GM23338 (cell line): Measurements from ENCODE around the gene VPS13A. TPM values are rescaled to one million over a fixed set of nuclear protein-coding genes. Genes with fewer than 3 reads are reported as not detected.

Experiments used
- ATAC-seq: fragments of 200-7000 bp; cut with Tn5 transposase; 3 replicates; pipeline ENCODE4 v1.9.1; 2020
- DNase-seq: peaks from one replicate; pipeline ENCODE4 v3.0.0-alpha.2; 2015; ENCODE audit warnings: low spot score
- H2AFZ ChIP-seq: fragments of 200-600 bp; sonication (generic); 2 replicates; pipeline ENCODE4 v1.8.0; 2016; ENCODE audit warnings: antibody characterized with exemption, mild to moderate bottlenecking, moderate library complexity
- H3F3A ChIP-seq: fragments of 200-600 bp; sonication (generic); replicated peaks from 2 replicates; pipeline ENCODE4 v1.8.0; 2017; ENCODE audit warnings: antibody characterized with exemption, mixed run types, low read depth
- H3K27ac ChIP-seq: fragments of 200-600 bp; sonication (generic); 2 replicates; pipeline ENCODE4 v1.6.1; 2016; ENCODE audit warnings: low read depth
- H3K27me3 ChIP-seq: fragments of 200-600 bp; sonication (generic); 2 replicates; pipeline ENCODE4 v1.8.0; 2016; ENCODE audit warnings: mild to moderate bottlenecking, mixed run types, moderate library complexity; ENCODE audit not compliant: insufficient read depth
- H3K36me3 ChIP-seq: fragments of 200-600 bp; sonication (generic); 2 replicates; pipeline ENCODE4 v1.8.0; 2016; ENCODE audit warnings: mild to moderate bottlenecking; ENCODE audit not compliant: insufficient read depth
- H3K4me1 ChIP-seq: fragments of 200-600 bp; sonication (generic); 2 replicates; pipeline ENCODE4 v1.8.0; 2016; ENCODE audit warnings: mild to moderate bottlenecking, moderate library complexity; ENCODE audit not compliant: insufficient read depth
- H3K4me2 ChIP-seq: fragments of 200-600 bp; sonication (generic); 2 replicates; pipeline ENCODE4 v1.7.1; 2017; ENCODE audit warnings: mixed run types
- H3K4me3 ChIP-seq: fragments of 200-600 bp; sonication (generic); 2 replicates; pipeline ENCODE4 v1.6.1; 2016; ENCODE audit warnings: mixed run types
- H3K79me2 ChIP-seq: fragments of 200-600 bp; sonication (generic); replicated peaks from 2 replicates; pipeline ENCODE4 v1.8.0; 2017; ENCODE audit warnings: mild to moderate bottlenecking; ENCODE audit not compliant: insufficient read depth
- H3K9me2 ChIP-seq: fragments of 200-600 bp; sonication (generic); 2 replicates; pipeline ENCODE4 v1.8.0; 2017; ENCODE audit not compliant: insufficient read depth
- H4K20me1 ChIP-seq: fragments of 200-600 bp; sonication (generic); replicated peaks from 2 replicates; pipeline ENCODE4 v1.8.0; 2017; ENCODE audit warnings: mild to moderate bottlenecking; ENCODE audit not compliant: insufficient read depth
- H3K27ac Mint-ChIP-seq: 2 replicates; pipeline ENCODE4 v1.8.0; 2020; ENCODE audit warnings: inconsistent platforms, mild to moderate bottlenecking, moderate library complexity, mixed read lengths
- H3K27me3 Mint-ChIP-seq: 3 replicates; pipeline ENCODE4 v1.8.0; 2022; ENCODE audit warnings: low read depth, mild to moderate bottlenecking, moderate library complexity, mixed read lengths, inconsistent platforms; ENCODE audit not compliant: insufficient read depth, poor library complexity
- H3K36me3 Mint-ChIP-seq: 3 replicates; pipeline ENCODE4 v1.8.0; 2021; ENCODE audit warnings: low read depth, mild to moderate bottlenecking, inconsistent platforms, moderate library complexity, mixed read lengths
- H3K4me1 Mint-ChIP-seq: 3 replicates; pipeline ENCODE4 v1.8.0; 2020; ENCODE audit warnings: mild to moderate bottlenecking, inconsistent platforms, mixed read lengths
- H3K4me3 Mint-ChIP-seq: 3 replicates; pipeline ENCODE4 v1.8.0; 2021; ENCODE audit warnings: moderate library complexity, mild to moderate bottlenecking, inconsistent platforms, mixed read lengths
- H3K9me3 Mint-ChIP-seq: 3 replicates; pipeline ENCODE4 v1.8.0; 2020; ENCODE audit warnings: moderate library complexity, mild to moderate bottlenecking, inconsistent platforms, mixed read lengths
- CREB1 ChIP-seq: fragments of 250-450 bp; sonication (Bioruptor Pico); IDR thresholded peaks from 2 replicates; pipeline ENCODE4 v1.5.0; 2020; ENCODE audit warnings: low read depth, mild to moderate bottlenecking, moderate library complexity
- EZH2phosphoT487 ChIP-seq: fragments of 200-600 bp; sonication (generic); IDR thresholded peaks from one replicate; pipeline ENCODE4 v1.8.1; 2018; ENCODE audit warnings: antibody characterized with exemption; ENCODE audit not compliant: unreplicated experiment
- POLR2AphosphoS5 ChIP-seq: IDR thresholded peaks from 2 replicates; pipeline ENCODE4 v1.6.1; 2016; ENCODE audit warnings: antibody characterized with exemption, low read depth
- STAT1 ChIP-seq: IDR thresholded peaks from one replicate; pipeline ENCODE4 v1.6.1; 2016; ENCODE audit warnings: antibody characterized with exemption; ENCODE audit not compliant: unreplicated experiment
- polyA plus RNA-seq: library from polyadenylated mRNA; unstranded; fragments of >200 nt; fragmentation: Nextera tagmentation; extraction: Ambion mirVana; gene quantifications from 2 replicates; pipeline ENCODE4 v1.2.1, GENCODE V29; 2016
- total RNA-seq: library from RNA; depleted of rRNA; stranded (reverse); fragments of >200 nt; shearing (Covaris generic); gene quantifications from 2 replicates; pipeline ENCODE4 v1.2.3, GENCODE V29; 2014
- TF ChIP-seq, protein P1 (sequence below), 2 experiments: fragments of 200-600 bp in 1 of 2; sonication (generic) in 1 of 2; conservative IDR thresholded peaks; 2 replicates each; pipeline versions ENCODE4 v1.5.1 to v1.6.1; 2016 to 2017; ENCODE audit warnings: antibody characterized with exemption in 2 of 2, low read depth in 2 of 2, mild to moderate bottlenecking in 2 of 2, moderate library complexity in 1 of 2
- TF ChIP-seq, protein P2 (sequence below): fragments of 250-450 bp; sonication (Bioruptor Pico); IDR thresholded peaks from 2 replicates; pipeline ENCODE4 v1.5.0; 2020; ENCODE audit warnings: mild to moderate bottlenecking, moderate library complexity
- TF ChIP-seq, protein P3 (sequence below): IDR thresholded peaks from 2 replicates; pipeline ENCODE4 v1.6.1; 2016; ENCODE audit warnings: antibody characterized with exemption

Gene VPS13A
- total and polyA plus RNA-seq, 2 experiments from 2014 or later = 45.9 to 68.1 TPM

DNA sequence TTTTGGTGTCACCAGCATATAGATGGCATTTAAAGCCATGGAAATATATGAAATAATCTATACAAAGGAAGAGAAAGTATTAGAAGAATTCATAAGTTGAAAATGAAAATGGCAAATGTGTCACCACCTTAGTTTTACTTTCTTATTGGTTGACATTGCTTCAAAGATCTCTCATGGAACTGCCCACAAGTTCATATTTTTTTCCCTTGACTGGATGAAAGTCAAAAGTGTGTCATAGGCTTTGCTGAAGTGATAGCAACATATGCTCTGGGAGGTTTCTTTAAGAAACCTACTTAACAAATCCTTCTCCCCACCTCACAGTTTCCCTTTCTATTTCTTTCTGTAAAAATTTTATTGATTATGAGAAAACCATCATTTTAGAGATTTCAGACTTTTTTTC, 127.2 kb downstream of the VPS13A start:
- ATAC-seq (no peak), DNase-seq (no peak)
- no peaks in the 10 kb centered on the region for H3K27me3 Mint-ChIP-seq
- H3K36me3 Mint-ChIP-seq = peaks cover 5% of the 10 kb centered on the region; the same call in 2 of the 3 replicates
- H3K4me3 Mint-ChIP-seq = no peak overlapping the region
- no peak overlapping the region for H3K4me3 ChIP-seq
- H3K27ac Mint-ChIP-seq = no peak overlapping the region
- no peaks in the 10 kb centered on the region for H3K9me3 Mint-ChIP-seq
- H3K4me1 Mint-ChIP-seq = no peaks in the 10 kb centered on the region; the same call in 2 of the 3 replicates
- no peaks in the 10 kb centered on the region for H3K36me3 ChIP-seq
- no peaks in the 10 kb centered on the region for H3K4me1 ChIP-seq
- H3K27ac ChIP-seq = no peak overlapping the region
- H3K79me2 ChIP-seq = no peaks in the 10 kb centered on the region
- no peaks in the 10 kb centered on the region for H3F3A ChIP-seq
- no peaks in the 10 kb centered on the region for H3K9me2 ChIP-seq
- no peaks in the 10 kb centered on the region for H3K27me3 ChIP-seq
- TF ChIP-seq, protein P1, sequence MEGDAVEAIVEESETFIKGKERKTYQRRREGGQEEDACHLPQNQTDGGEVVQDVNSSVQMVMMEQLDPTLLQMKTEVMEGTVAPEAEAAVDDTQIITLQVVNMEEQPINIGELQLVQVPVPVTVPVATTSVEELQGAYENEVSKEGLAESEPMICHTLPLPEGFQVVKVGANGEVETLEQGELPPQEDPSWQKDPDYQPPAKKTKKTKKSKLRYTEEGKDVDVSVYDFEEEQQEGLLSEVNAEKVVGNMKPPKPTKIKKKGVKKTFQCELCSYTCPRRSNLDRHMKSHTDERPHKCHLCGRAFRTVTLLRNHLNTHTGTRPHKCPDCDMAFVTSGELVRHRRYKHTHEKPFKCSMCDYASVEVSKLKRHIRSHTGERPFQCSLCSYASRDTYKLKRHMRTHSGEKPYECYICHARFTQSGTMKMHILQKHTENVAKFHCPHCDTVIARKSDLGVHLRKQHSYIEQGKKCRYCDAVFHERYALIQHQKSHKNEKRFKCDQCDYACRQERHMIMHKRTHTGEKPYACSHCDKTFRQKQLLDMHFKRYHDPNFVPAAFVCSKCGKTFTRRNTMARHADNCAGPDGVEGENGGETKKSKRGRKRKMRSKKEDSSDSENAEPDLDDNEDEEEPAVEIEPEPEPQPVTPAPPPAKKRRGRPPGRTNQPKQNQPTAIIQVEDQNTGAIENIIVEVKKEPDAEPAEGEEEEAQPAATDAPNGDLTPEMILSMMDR (conservative IDR thresholded peaks at IDR 0.05; ENCODE audit: low read depth in 2 of 2) = no peak
- TF ChIP-seq, protein P2, sequence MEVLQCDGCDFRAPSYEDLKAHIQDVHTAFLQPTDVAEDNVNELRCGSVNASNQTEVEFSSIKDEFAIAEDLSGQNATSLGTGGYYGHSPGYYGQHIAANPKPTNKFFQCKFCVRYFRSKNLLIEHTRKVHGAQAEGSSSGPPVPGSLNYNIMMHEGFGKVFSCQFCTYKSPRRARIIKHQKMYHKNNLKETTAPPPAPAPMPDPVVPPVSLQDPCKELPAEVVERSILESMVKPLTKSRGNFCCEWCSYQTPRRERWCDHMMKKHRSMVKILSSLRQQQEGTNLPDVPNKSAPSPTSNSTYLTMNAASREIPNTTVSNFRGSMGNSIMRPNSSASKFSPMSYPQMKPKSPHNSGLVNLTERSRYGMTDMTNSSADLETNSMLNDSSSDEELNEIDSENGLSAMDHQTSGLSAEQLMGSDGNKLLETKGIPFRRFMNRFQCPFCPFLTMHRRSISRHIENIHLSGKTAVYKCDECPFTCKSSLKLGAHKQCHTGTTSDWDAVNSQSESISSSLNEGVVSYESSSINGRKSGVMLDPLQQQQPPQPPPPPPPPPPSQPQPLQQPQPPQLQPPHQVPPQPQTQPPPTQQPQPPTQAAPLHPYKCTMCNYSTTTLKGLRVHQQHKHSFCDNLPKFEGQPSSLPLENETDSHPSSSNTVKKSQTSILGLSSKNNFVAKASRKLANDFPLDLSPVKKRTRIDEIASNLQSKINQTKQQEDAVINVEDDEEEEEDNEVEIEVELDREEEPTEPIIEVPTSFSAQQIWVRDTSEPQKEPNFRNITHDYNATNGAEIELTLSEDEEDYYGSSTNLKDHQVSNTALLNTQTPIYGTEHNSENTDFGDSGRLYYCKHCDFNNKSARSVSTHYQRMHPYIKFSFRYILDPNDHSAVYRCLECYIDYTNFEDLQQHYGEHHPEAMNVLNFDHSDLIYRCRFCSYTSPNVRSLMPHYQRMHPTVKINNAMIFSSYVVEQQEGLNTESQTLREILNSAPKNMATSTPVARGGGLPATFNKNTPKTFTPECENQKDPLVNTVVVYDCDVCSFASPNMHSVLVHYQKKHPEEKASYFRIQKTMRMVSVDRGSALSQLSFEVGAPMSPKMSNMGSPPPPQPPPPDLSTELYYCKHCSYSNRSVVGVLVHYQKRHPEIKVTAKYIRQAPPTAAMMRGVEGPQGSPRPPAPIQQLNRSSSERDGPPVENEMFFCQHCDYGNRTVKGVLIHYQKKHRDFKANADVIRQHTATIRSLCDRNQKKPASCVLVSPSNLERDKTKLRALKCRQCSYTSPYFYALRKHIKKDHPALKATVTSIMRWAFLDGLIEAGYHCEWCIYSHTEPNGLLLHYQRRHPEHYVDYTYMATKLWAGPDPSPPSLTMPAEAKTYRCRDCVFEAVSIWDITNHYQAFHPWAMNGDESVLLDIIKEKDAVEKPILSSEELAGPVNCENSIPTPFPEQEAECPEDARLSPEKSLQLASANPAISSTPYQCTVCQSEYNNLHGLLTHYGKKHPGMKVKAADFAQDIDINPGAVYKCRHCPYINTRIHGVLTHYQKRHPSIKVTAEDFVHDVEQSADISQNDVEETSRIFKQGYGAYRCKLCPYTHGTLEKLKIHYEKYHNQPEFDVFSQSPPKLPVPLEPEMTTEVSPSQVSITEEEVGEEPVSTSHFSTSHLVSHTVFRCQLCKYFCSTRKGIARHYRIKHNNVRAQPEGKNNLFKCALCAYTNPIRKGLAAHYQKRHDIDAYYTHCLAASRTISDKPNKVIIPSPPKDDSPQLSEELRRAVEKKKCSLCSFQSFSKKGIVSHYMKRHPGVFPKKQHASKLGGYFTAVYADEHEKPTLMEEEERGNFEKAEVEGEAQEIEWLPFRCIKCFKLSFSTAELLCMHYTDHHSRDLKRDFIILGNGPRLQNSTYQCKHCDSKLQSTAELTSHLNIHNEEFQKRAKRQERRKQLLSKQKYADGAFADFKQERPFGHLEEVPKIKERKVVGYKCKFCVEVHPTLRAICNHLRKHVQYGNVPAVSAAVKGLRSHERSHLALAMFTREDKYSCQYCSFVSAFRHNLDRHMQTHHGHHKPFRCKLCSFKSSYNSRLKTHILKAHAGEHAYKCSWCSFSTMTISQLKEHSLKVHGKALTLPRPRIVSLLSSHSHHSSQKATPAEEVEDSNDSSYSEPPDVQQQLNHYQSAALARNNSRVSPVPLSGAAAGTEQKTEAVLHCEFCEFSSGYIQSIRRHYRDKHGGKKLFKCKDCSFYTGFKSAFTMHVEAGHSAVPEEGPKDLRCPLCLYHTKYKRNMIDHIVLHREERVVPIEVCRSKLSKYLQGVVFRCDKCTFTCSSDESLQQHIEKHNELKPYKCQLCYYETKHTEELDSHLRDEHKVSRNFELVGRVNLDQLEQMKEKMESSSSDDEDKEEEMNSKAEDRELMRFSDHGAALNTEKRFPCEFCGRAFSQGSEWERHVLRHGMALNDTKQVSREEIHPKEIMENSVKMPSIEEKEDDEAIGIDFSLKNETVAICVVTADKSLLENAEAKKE (CRISPR knock-in tag) = no peak
- TF ChIP-seq EZH2phosphoT487 = no peak
- TF ChIP-seq CREB1 = no peak
- no peak for TF ChIP-seq POLR2AphosphoS5
- no peak for TF ChIP-seq STAT1
- TF ChIP-seq, protein P3, sequence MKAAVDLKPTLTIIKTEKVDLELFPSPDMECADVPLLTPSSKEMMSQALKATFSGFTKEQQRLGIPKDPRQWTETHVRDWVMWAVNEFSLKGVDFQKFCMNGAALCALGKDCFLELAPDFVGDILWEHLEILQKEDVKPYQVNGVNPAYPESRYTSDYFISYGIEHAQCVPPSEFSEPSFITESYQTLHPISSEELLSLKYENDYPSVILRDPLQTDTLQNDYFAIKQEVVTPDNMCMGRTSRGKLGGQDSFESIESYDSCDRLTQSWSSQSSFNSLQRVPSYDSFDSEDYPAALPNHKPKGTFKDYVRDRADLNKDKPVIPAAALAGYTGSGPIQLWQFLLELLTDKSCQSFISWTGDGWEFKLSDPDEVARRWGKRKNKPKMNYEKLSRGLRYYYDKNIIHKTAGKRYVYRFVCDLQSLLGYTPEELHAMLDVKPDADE = no peak
- no peaks in the 10 kb centered on the region for H4K20me1 ChIP-seq
- no peak overlapping the region for H3K4me2 ChIP-seq
- no peak overlapping the region for H2AFZ ChIP-seq
